Erythroblast (primary cell): ENCODE data around the gene AFAP1L1.

Experiments
- GATA1 ChIP-seq: IDR thresholded peaks from 2 replicates; pipeline ENCODE4 v1.6.1; 2011; ENCODE audit warnings: low read depth, mild to moderate bottlenecking, control low read depth, low read length, moderate library complexity
- POLR2A ChIP-seq: IDR thresholded peaks from 2 replicates; pipeline ENCODE4 v1.6.1; 2011; ENCODE audit warnings: mild to moderate bottlenecking, low read length

DNA sequence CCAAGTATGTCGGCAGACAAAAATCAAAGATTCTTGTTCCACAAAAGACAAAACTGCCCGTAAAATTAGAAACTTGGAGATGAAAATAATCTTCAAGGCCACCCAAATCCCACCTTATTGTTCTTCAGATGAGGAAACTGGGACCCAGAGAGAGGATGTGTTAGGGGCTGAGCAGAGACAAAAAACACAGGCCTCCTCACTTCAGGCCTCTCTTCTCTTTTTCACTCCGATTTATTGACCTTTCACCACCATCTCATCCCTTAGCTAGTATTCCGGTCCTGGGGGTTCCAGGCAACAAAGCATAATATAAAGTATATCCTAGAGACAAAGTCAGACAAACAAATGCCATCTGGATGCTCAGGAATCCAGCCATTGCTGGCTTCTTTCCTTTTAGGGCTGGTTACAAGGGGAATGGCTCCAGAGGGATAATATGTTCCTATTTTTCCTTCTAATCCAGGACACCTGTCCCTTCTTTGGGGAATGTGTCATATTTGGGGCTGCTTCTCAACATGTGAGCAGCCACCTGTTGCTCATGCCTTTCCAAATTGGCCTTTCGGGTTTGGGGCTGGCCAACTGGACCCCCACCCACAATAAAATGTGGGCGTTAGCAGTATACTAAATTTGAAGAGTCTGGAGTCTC lies 42.2 kb upstream of the AFAP1L1 start:
- TF ChIP-seq POLR2A (no peak), GATA1 (no peak)
